PC-9 (cell line): Measurements from ENCODE around the gene FADS6. TPM values are rescaled to one million over a fixed set of nuclear protein-coding genes. Genes with fewer than 3 reads are reported as not detected.

Experiments used
- BruUV-seq: library from RNA; stranded (reverse); fragments of 400-500 nt; replicated peaks from 2 replicates; lab custom pipeline; 2021; lab: Mats Ljungman, UMichigan
- CTCF ChIA-PET: fragments of 300-600 bp; sonication (Branson Sonifier 250); formaldehyde crosslinking; loops from one replicate; lab custom pipeline; 2022; ENCODE audit warnings: antibody characterized with exemption; lab: Charles Lee
- POLR2A ChIA-PET: fragments of 300-600 bp; sonication (Branson Sonifier 250); formaldehyde crosslinking; loops from one replicate; lab custom pipeline; 2022; ENCODE audit warnings: antibody characterized with exemption; ENCODE audit not compliant: unreplicated experiment; lab: Charles Lee
- DNase-seq, 2 experiments: peaks; one replicate each; pipeline versions ENCODE4 v3.0.0 to v3.0.0-alpha.2; 2015 to 2022; ENCODE audit warnings: mixed read lengths in 1 of 2
- H2AFZ ChIP-seq: fragments of 200-600 bp; sonication (generic); 2 replicates; pipeline ENCODE4 v1.8.1; 2017; ENCODE audit warnings: antibody characterized with exemption
- H3F3A ChIP-seq: fragments of 200-600 bp; sonication (generic); 2 replicates; pipeline ENCODE4 v1.8.1; 2017; ENCODE audit warnings: antibody characterized with exemption, mild to moderate bottlenecking, low read depth; ENCODE audit not compliant: insufficient read depth
- H3K27ac ChIP-seq: fragments of 200-600 bp; sonication (generic); 2 replicates; pipeline ENCODE4 v1.6.1; 2016; ENCODE audit warnings: mixed run types
- H3K27me3 ChIP-seq: fragments of 200-600 bp; sonication (generic); 2 replicates; pipeline ENCODE4 v1.6.1; 2016; ENCODE audit warnings: low read depth, mixed run types; ENCODE audit not compliant: insufficient read depth
- H3K36me3 ChIP-seq: fragments of 200-600 bp; sonication (generic); 2 replicates; pipeline ENCODE4 v1.6.1; 2016; ENCODE audit warnings: low read depth, mixed run types
- H3K4me1 ChIP-seq: fragments of 200-600 bp; sonication (generic); replicated peaks from 2 replicates; pipeline ENCODE4 v1.6.1; 2016; ENCODE audit warnings: mixed run types; ENCODE audit not compliant: insufficient read depth
- H3K4me2 ChIP-seq: fragments of 200-600 bp; sonication (generic); 2 replicates; pipeline ENCODE4 v1.6.1; 2017; ENCODE audit warnings: mixed run types
- H3K4me3 ChIP-seq: fragments of 200-600 bp; sonication (generic); 2 replicates; pipeline ENCODE4 v1.6.1; 2016; ENCODE audit warnings: mixed run types
- H3K79me2 ChIP-seq: fragments of 200-600 bp; sonication (generic); 2 replicates; pipeline ENCODE4 v1.6.1; 2017; ENCODE audit warnings: low read depth, mixed run types
- H3K9me2 ChIP-seq: fragments of 200-600 bp; sonication (generic); 2 replicates; pipeline ENCODE4 v1.8.1; 2017; ENCODE audit warnings: mild to moderate bottlenecking; ENCODE audit not compliant: insufficient read depth
- H3K9me3 ChIP-seq: fragments of 200-600 bp; sonication (generic); 2 replicates; pipeline ENCODE4 v1.8.1; 2016; ENCODE audit warnings: low read depth; ENCODE audit not compliant: insufficient read depth
- H4K20me1 ChIP-seq: fragments of 200-600 bp; sonication (generic); 2 replicates; pipeline ENCODE4 v1.8.1; 2017; ENCODE audit not compliant: insufficient read depth
- EZH2 ChIP-seq: fragments of 200-600 bp; sonication (generic); IDR thresholded peaks from 2 replicates; pipeline ENCODE4 v1.8.0; 2017; ENCODE audit warnings: antibody characterized with exemption, low read depth
- intact Hi-C: fragments of 100-400 bp; cut with micrococcal nuclease; formaldehyde crosslinking; loops from one replicate; pipeline ENCODE4 v1.10.0; 2022; ENCODE audit not compliant: unreplicated experiment
- total RNA-seq: library from RNA; stranded (reverse); gene quantifications from 2 replicates; pipeline ENCODE4 v1.2.3, GENCODE V29; 2021
- TF ChIP-seq, protein P1 (sequence below): fragments of 200-600 bp; sonication (generic); conservative IDR thresholded peaks from 2 replicates; pipeline ENCODE4 v1.6.1; 2017; ENCODE audit warnings: mixed run types, antibody characterized with exemption, mild to moderate bottlenecking, moderate library complexity

Gene FADS6
- total RNA-seq, 1 experiment from 2014 or later: not detected

DNA sequence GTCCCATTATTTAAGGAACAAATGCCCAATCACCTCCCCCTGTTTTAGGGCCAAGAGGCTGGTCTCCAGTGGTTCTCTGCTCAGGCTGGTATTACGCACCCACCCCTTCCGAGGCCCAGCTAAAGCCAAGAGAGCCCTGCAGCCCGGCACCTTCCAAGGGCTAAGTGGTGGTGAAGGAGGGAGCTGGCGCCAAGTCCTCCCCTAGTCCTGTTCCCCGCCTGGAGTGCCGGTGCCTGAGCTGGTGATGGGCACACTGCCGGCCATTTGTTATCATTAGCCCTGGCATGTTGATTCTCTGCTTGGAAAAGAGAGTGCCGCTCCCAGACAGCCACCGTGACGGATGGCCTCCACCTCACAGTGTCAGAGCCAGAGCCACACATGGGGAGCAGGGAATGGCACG is 65.6 kb downstream of the FADS6 start:
- CTCF ChIA-PET: no interaction called here
- H3K4me2 ChIP-seq: no peak overlapping the region
- no peaks in the 10 kb centered on the region for H3F3A ChIP-seq
- no peak for DNase-seq
- H2AFZ ChIP-seq: no peak overlapping the region
- H3K27me3 ChIP-seq: no peaks in the 10 kb centered on the region
- no peak overlapping the region for H3K27ac ChIP-seq
- POLR2A ChIA-PET: no interaction called here
- H3K4me1 ChIP-seq: no peaks in the 10 kb centered on the region
- H3K4me3 ChIP-seq: no peak overlapping the region
- H4K20me1 ChIP-seq: no peaks in the 10 kb centered on the region
- H3K79me2 ChIP-seq: no peaks in the 10 kb centered on the region
- intact Hi-C loops: no loop called here
- H3K9me3 ChIP-seq: no peaks in the 10 kb centered on the region
- no TSS peak for BruUV-seq
- H3K36me3 ChIP-seq: no peaks in the 10 kb centered on the region
- H3K9me2 ChIP-seq: no peaks in the 10 kb centered on the region
- TF ChIP-seq EZH2: no peak
- TF ChIP-seq, protein P1, sequence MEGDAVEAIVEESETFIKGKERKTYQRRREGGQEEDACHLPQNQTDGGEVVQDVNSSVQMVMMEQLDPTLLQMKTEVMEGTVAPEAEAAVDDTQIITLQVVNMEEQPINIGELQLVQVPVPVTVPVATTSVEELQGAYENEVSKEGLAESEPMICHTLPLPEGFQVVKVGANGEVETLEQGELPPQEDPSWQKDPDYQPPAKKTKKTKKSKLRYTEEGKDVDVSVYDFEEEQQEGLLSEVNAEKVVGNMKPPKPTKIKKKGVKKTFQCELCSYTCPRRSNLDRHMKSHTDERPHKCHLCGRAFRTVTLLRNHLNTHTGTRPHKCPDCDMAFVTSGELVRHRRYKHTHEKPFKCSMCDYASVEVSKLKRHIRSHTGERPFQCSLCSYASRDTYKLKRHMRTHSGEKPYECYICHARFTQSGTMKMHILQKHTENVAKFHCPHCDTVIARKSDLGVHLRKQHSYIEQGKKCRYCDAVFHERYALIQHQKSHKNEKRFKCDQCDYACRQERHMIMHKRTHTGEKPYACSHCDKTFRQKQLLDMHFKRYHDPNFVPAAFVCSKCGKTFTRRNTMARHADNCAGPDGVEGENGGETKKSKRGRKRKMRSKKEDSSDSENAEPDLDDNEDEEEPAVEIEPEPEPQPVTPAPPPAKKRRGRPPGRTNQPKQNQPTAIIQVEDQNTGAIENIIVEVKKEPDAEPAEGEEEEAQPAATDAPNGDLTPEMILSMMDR: no peak

Other genes starting within 250 kb of the FADS6 start
- gene CD300LF, start 180.7 kb downstream of the FADS6 start, total RNA-seq: not detected in 2 replicates
- gene RAB37, start 156.4 kb downstream of the FADS6 start, total RNA-seq: not detected in 2 replicates
- 83.6 and 105 TPM in 2 replicates for gene NHERF1, start 145.0 kb downstream of the FADS6 start, total RNA-seq
- gene NAT9, start 117.3 kb downstream of the FADS6 start, total RNA-seq: 31.5 and 37.6 TPM in 2 replicates
- 0.11 TPM in 1 of 2 replicates, not detected in the other for gene GRIN2C, start 33.7 kb downstream of the FADS6 start, total RNA-seq
- 18.2 and 30.7 TPM in 2 replicates for gene FDXR, start 20.6 kb downstream of the FADS6 start, total RNA-seq
- 0.22 and 0.28 TPM in 2 replicates for gene USH1G, start 29.6 kb upstream of the FADS6 start, total RNA-seq
- not detected in 2 replicates for gene OTOP2, start 30.6 kb upstream of the FADS6 start, total RNA-seq
- not detected in 2 replicates for gene OTOP3, start 42.3 kb upstream of the FADS6 start, total RNA-seq
- 32.1 and 49.7 TPM in 2 replicates for gene HID1, start 79.1 kb upstream of the FADS6 start, total RNA-seq
- gene CDR2L, start 94.0 kb upstream of the FADS6 start, total RNA-seq: 15.1 and 22.8 TPM in 2 replicates
- gene MRPL58, start 119.0 kb upstream of the FADS6 start, total RNA-seq: 42.8 and 48.4 TPM in 2 replicates
- gene ATP5PD, start 153.3 kb upstream of the FADS6 start, total RNA-seq: 306 and 336 TPM in 2 replicates
- 18.4 and 18.6 TPM in 2 replicates for gene KCTD2, start 153.6 kb upstream of the FADS6 start, total RNA-seq
- gene SLC16A5, start 194.3 kb upstream of the FADS6 start, total RNA-seq: 70.2 and 88.5 TPM in 2 replicates
- gene ARMC7, start 216.3 kb upstream of the FADS6 start, total RNA-seq: 19.2 and 20.5 TPM in 2 replicates
- gene NT5C, start 238.1 kb upstream of the FADS6 start, total RNA-seq: 38.6 and 52.3 TPM in 2 replicates